ENCODE data around the gene CAPN1. TPM values are rescaled to one million over a fixed set of nuclear protein-coding genes. Genes with fewer than 3 reads are reported as not detected.

Gene CAPN1
- total and polyA plus RNA-seq, 2 donors (not counting 1 experiment from before 2014, with no cell fraction given) = 192 to 202 TPM

DNA sequence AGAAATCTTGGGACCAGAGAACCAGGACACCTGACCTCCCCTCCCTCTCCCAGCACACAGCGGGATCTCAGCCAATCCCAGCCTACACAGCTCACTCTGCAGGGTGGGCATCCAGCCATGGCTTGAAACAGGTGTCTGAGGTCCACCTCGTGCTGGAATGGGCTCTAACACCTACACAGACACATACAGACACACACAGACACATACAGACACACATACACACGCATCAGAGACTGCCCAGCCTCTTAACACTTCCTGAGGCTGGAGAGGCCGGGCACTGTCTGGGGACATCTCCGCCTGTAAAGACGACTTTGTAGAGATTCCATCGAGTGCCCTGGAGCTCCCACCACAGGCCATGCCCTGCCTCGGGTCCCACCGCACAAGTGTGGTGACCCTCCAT lies 36.7 kb downstream of the CAPN1 start:
- no peak for ATAC-seq (ENCODE audit: low read depth)
- Histone ChIP-seq H3K27ac (ENCODE audit: low read length in 2 of 2) (no peak overlapping the region), H3K4me3 (ENCODE audit: control extremely low read depth in 1 of 5, extremely low read depth in 1 of 5, insufficient read depth in 1 of 5, low read depth in 2 of 5, low read length in 4 of 5) (no peak overlapping the region), H3K36me3 (replicated peaks in 1 of 2; ENCODE audit: control extremely low read depth in 1 of 2, control insufficient read depth in 1 of 2, extremely low read depth in 1 of 2, insufficient read depth in 2 of 2, low read length in 1 of 2) (no peaks in the 10 kb centered on the region), H2AFZ (ENCODE audit: insufficient read depth, low read depth, low read length, poor library complexity, severe bottlenecking) (no peak overlapping the region), H3K27me3 (replicated peaks in 1 of 4; ENCODE audit: control extremely low read depth in 1 of 4, control insufficient read depth in 3 of 4, insufficient read depth in 4 of 4, low read length in 3 of 4) (no peaks in the 10 kb centered on the region), H4K20me1 (ENCODE audit: control insufficient read depth, insufficient read depth, low read length, poor library complexity, severe bottlenecking) (no peaks in the 10 kb centered on the region), H3K4me2 (replicated peaks; ENCODE audit: low read depth, low read length, poor library complexity, severe bottlenecking) (no peak overlapping the region), H3K9ac (ENCODE audit: low read length) (no peak overlapping the region), H3K79me2 (ENCODE audit: control insufficient read depth, insufficient read depth, low read length) (no peaks in the 10 kb centered on the region), H3K4me1 (ENCODE audit: control insufficient read depth in 2 of 2, insufficient read depth in 2 of 2, low read length in 2 of 2) (peaks cover 6 to 11% of the 10 kb centered on the region in 2 donors), H3K9me3 (ENCODE audit: control extremely low read depth in 1 of 3, control insufficient read depth in 2 of 3, insufficient read depth in 1 of 3, low read length in 2 of 3) (no peaks in the 10 kb centered on the region)
- TF ChIP-seq EZH2 (IDR thresholded peaks at IDR 0.05; ENCODE audit: borderline replicate concordance, insufficient read depth, low read depth, low read length, poor library complexity, severe bottlenecking) = no peak
- no peak for TF ChIP-seq CTCF (IDR thresholded peaks at IDR 0.05)
- 92% methylated on average over 9 of the region's 9 CpGs for WGBS (ENCODE audit: insufficient coverage)
- Mint-ChIP-seq H3K27ac (no peak overlapping the region), H3K27me3 (no peaks in the 10 kb centered on the region), H3K9me3 (ENCODE audit: insufficient read depth) (no peaks in the 10 kb centered on the region), H3K4me3 (no peak overlapping the region), H3K4me1 (peaks cover 4% of the 10 kb centered on the region)
- no peak for DNase-seq
- ChIA-PET POLR2A (interaction anchor here (0.5 kb wide), 1 partner anchor 106 kb away, joined by 3 read pairs; no protein-coding TSS in a partner anchor), CTCF (interaction anchor here (0.6 to 2.0 kb wide), 3 partner anchors 19 to 1665 kb away, joined by 3 to 5 read pairs (median 4); no protein-coding TSS in a partner anchor)
- intact Hi-C loops (cut with micrococcal nuclease) = no loop called here

GRCh38 chr11:65219930-65220213 lies 38.1 kb downstream of the CAPN1 start:
- H3K27ac Mint-ChIP-seq = no peak overlapping the region
- H3K4me1 Mint-ChIP-seq = peaks cover 2% of the 10 kb centered on the region
- POLR2A ChIA-PET = no interaction called here
- CTCF ChIA-PET = interaction anchor here (0.7 to 1.2 kb wide), 2 partner anchors 14 to 30 kb away, joined by 3 read pairs; no protein-coding TSS in a partner anchor
- H3K9me3 Mint-ChIP-seq (ENCODE audit: insufficient read depth) = no peaks in the 10 kb centered on the region
- Histone ChIP-seq H3K4me2 (replicated peaks; ENCODE audit: low read depth, low read length, poor library complexity, severe bottlenecking) (no peak overlapping the region), H3K9ac (ENCODE audit: low read length) (no peak overlapping the region), H3K79me2 (ENCODE audit: control insufficient read depth, insufficient read depth, low read length) (no peaks in the 10 kb centered on the region), H3K27ac (ENCODE audit: low read length in 2 of 2) (no peak overlapping the region), H4K20me1 (ENCODE audit: control insufficient read depth, insufficient read depth, low read length, poor library complexity, severe bottlenecking) (no peaks in the 10 kb centered on the region), H3K9me3 (ENCODE audit: control extremely low read depth in 1 of 3, control insufficient read depth in 2 of 3, insufficient read depth in 1 of 3, low read length in 2 of 3) (no peaks in the 10 kb centered on the region), H3K27me3 (replicated peaks in 1 of 4; ENCODE audit: control extremely low read depth in 1 of 4, control insufficient read depth in 3 of 4, insufficient read depth in 4 of 4, low read length in 3 of 4) (no peaks in the 10 kb centered on the region), H3K36me3 (replicated peaks in 1 of 2; ENCODE audit: control extremely low read depth in 1 of 2, control insufficient read depth in 1 of 2, extremely low read depth in 1 of 2, insufficient read depth in 2 of 2, low read length in 1 of 2) (no peaks in the 10 kb centered on the region), H3K4me3 (ENCODE audit: control extremely low read depth in 1 of 5, extremely low read depth in 1 of 5, insufficient read depth in 1 of 5, low read depth in 2 of 5, low read length in 4 of 5) (no peak overlapping the region), H3K4me1 (ENCODE audit: control insufficient read depth in 2 of 2, insufficient read depth in 2 of 2, low read length in 2 of 2) (peaks cover 0 to under 1% of the 10 kb centered on the region in 2 donors), H2AFZ (ENCODE audit: insufficient read depth, low read depth, low read length, poor library complexity, severe bottlenecking) (no peak overlapping the region)
- WGBS (ENCODE audit: insufficient coverage) = no CpG with 5 or more reads among the region's 3 CpGs
- ATAC-seq (ENCODE audit: low read depth) (no peak), DNase-seq (no peak)
- intact Hi-C loops (cut with micrococcal nuclease) = no loop called here
- H3K4me3 Mint-ChIP-seq = no peak overlapping the region
- no peaks in the 10 kb centered on the region for H3K27me3 Mint-ChIP-seq
- TF ChIP-seq CTCF (IDR thresholded peaks at IDR 0.05) = no peak
